NCI-H1417 (cell line): Measurements from ENCODE around the gene PPP1R37.

ENCODE experiments used
- DNase-seq, 3 experiments: peaks; one replicate each; lab custom pipeline; 2025; lab: John Stamatoyannopoulos, UW

The PPP1R37 gene

DNA sequence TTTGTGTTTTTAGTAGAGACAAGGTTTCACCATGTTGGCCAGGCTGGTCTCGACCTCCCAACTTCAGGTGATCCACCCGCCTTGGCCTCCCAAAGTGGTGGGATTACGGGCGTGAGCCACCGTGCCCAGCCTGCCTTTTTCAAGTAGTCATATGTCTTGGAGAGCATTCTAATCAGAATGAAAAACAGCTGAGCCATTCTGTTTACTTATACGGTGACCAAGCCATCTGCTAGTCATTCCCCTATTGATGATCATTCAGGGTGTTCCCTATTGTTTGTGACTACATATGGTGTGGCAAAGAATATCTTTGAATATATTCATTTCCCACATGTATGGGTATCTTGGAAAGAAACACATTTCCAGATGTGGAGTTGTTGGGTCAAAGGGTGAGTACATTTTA lies 102.8 kb downstream of the PPP1R37 start:
- no peak for DNase-seq
